Pancreas (tissue), 10 donors: ENCODE data around the gene ADGRA1. TPM values are rescaled to one million over a fixed set of nuclear protein-coding genes. Genes with fewer than 3 reads are reported as not detected.
A peak's percentile ranks its signal among the peaks of the same experiment; 100 is the strongest.

Source experiments
- ATAC-seq, 4 donors: fragments of 200-7000 bp; cut with Tn5 transposase; one replicate each; pipeline versions ENCODE4 v1.8.0 to v1.9.1; 2020; ENCODE audit warnings: mild to moderate bottlenecking in 4 of 4, moderate library complexity in 4 of 4
- DNase-seq, 6 donors: peaks; one replicate each; pipeline ENCODE4 v3.0.0-alpha.2; 2020
- FAIRE-seq: peaks from 2 replicates; lab custom pipeline; 2012; peaks lifted over from hg19 to GRCh38; lab: Jason Lieb, UNC
- H3K27ac ChIP-seq, 4 donors: fragments of 200-600 bp; sonication (generic); 1 replicate in 3 of 4; 2 replicates in 1 of 4; pipeline versions ENCODE4 v1.5.0 to v1.8.0; 2020
- H3K27me3 ChIP-seq, 4 donors: fragments of 200-600 bp; one replicate each; pipeline ENCODE4 v1.8.0; 2021
- H3K36me3 ChIP-seq, 3 donors: fragments of 200-600 bp; sonication (generic) in 1 of 3; one replicate each; pipeline versions ENCODE4 v1.5.0 to v1.8.0; 2020 to 2021
- H3K4me1 ChIP-seq, 3 donors: fragments of 200-600 bp; one replicate each; pipeline ENCODE4 v1.8.0; 2021
- H3K4me3 ChIP-seq, 4 donors: fragments of 200-600 bp; sonication (generic) in 2 of 4; one replicate each; pipeline versions ENCODE4 v1.5.0 to v1.8.0; 2020 to 2021
- H3K9me3 ChIP-seq, 4 donors: fragments of 200-600 bp; one replicate each; pipeline ENCODE4 v1.8.0; 2021
- CTCF ChIP-seq, 4 donors: fragments of 200-600 bp; sonication (generic) in 3 of 4; IDR thresholded peaks; one replicate each; pipeline versions ENCODE4 v1.5.0 to v1.8.0; 2021; ENCODE audit warnings: antibody characterized with exemption in 4 of 4
- WGBS, 2 donors: extraction: QIAGEN DNeasy Blood & Tissue Kit; methylation state at CpG; one replicate each; pipeline ENCODE4 v1.1.7; 2013; 5-methylcytosine and 5-hydroxymethylcytosine counted together
- intact Hi-C, 3 donors: fragments of 100-400 bp; cut with DNase I; formaldehyde crosslinking; loops; one replicate each; pipeline versions ENCODE4 v1.11.1 to v1.14.2; 2022
- polyA plus RNA-seq, 2 donors: library from polyadenylated mRNA; stranded (reverse); fragments of 200-250 nt; gene quantifications; one replicate each; pipeline ENCODE4 v1.2.3, GENCODE V29; 2013
- total RNA-seq, 6 donors: library from RNA; stranded (reverse); fragmentation: NEBNext Ultra II Directional in 4 of 6; extraction: Animal tissue kit (Norgen Biotek cat#: 25700) in 4 of 6; gene quantifications; one replicate each; pipeline versions ENCODE4 v1.2.1 to v1.2.4, GENCODE V29; 2021 to 2023
- donor health status: healthy with polysubstance abuse.
- donor health status: DM: no; HTN: no; CAD: no; lungs with moderate emphysema.
- donor health status: DM: no; HTN: no; CAD: no.
- donor health status: control.
- donor health status: control.
- donor health status: Bipolar disorder and iron deficiency.
- donor health status: DM: yes; HTN: yes; CAD: no.
- donor health status: DM: no; HTN: no; CAD: no.
- donor health status: DM: no; HTN: no; CAD: no.
- donor health status: DM: yes; HTN: yes; CAD: no.

ADGRA1 gene
- total and polyA plus RNA-seq, 8 donors = 0.03 to 0.85 (median 0.12) TPM; not detected in 1

GRCh38 chr10:133163889-133164815, 76.4 kb downstream of the ADGRA1 start:
- Histone ChIP-seq H3K4me1 (peaks cover 0 to 8% (median 3%) of the 10 kb centered on the region in 3 donors), H3K27me3 (peaks cover 0 to 4% (median 0%) of the 10 kb centered on the region in 4 donors), H3K36me3 (no peaks in the 10 kb centered on the region), H3K4me3 (no peak overlapping the region), H3K9me3 (no peaks in the 10 kb centered on the region), H3K27ac (no peak overlapping the region)
- TF ChIP-seq CTCF (IDR thresholded peaks at IDR 0.05) = no peak
- FAIRE-seq (no peak), ATAC-seq (no peak), DNase-seq (peak in 3 of 6 donors; percentile 8 to 54 (median 12))
- 52 to 61% methylated on average over 29 to 31 of the region's 31 CpGs for WGBS, 2 donors
- intact Hi-C loops = no loop called here

GRCh38 chr10:133164816-133165555, 77.3 kb downstream of the ADGRA1 start:
- H3K27me3 ChIP-seq = peaks cover 0 to 4% (median 0%) of the 10 kb centered on the region in 4 donors
- intact Hi-C loops = no loop called here
- H3K4me1 ChIP-seq = peaks cover 0 to 8% (median 3%) of the 10 kb centered on the region in 3 donors
- ATAC-seq = no peak
- WGBS, 2 donors = 45 to 51% methylated on average over 26 of the region's 26 CpGs
- FAIRE-seq = no peak
- no peaks in the 10 kb centered on the region for H3K36me3 ChIP-seq
- TF ChIP-seq CTCF (IDR thresholded peaks at IDR 0.05) = no peak
- H3K27ac ChIP-seq = no peak overlapping the region
- H3K4me3 ChIP-seq = no peak overlapping the region
- no peaks in the 10 kb centered on the region for H3K9me3 ChIP-seq
- peak in 2 of 6 donors; percentile 5 to 15 for DNase-seq

GRCh38 chr10:133165556-133166503, 78.1 kb downstream of the ADGRA1 start:
- 67 to 70% methylated on average over 38 to 39 of the region's 40 CpGs for WGBS, 2 donors
- no peak for FAIRE-seq
- Histone ChIP-seq H3K27ac (no peak overlapping the region), H3K36me3 (no peaks in the 10 kb centered on the region), H3K4me3 (no peak overlapping the region), H3K4me1 (peaks cover 0 to 2% (median 0%) of the 10 kb centered on the region in 3 donors), H3K9me3 (no peaks in the 10 kb centered on the region), H3K27me3 (peaks cover 0 to 4% (median 0%) of the 10 kb centered on the region in 4 donors)
- DNase-seq = peak in 1 of 6 donors; percentile 7
- intact Hi-C loops = no loop called here
- ATAC-seq = no peak
- no peak for TF ChIP-seq CTCF (IDR thresholded peaks at IDR 0.05)

GRCh38 chr10:133166504-133166827, 78.7 kb downstream of the ADGRA1 start:
- TF ChIP-seq CTCF (IDR thresholded peaks at IDR 0.05) = no peak
- DNase-seq (peak in 1 of 6 donors; percentile 8), FAIRE-seq (no peak), ATAC-seq (no peak)
- no peak overlapping the region for H3K4me3 ChIP-seq
- no peaks in the 10 kb centered on the region for H3K9me3 ChIP-seq
- H3K27me3 ChIP-seq = no peaks in the 10 kb centered on the region
- H3K36me3 ChIP-seq = no peaks in the 10 kb centered on the region
- 74 to 86% methylated on average over 11 of the region's 11 CpGs for WGBS, 2 donors
- H3K27ac ChIP-seq = no peak overlapping the region
- intact Hi-C loops = no loop called here
- no peaks in the 10 kb centered on the region for H3K4me1 ChIP-seq
